Ovary (tissue), 3 donors: ENCODE results near the gene ADCY9.

ENCODE experiments used
- CTCF ChIP-seq, 3 donors: fragments of 450-650 bp in 2 of 3; fragments of 200-600 bp in 1 of 3; IDR thresholded peaks; one replicate each; pipeline versions ENCODE4 v1.5.1 to v1.8.0; 2016 to 2022; ENCODE audit warnings: antibody characterized with exemption in 3 of 3, mild to moderate bottlenecking in 1 of 3
- EP300 ChIP-seq: sonication (generic); formaldehyde crosslinking; IDR thresholded peaks from one replicate; pipeline ENCODE4 v1.6.1; 2017; ENCODE audit warnings: antibody characterized with exemption
- donor health status: DM: no; HTN: no; CAD: no.

- TF ChIP-seq CTCF (IDR thresholded peaks at IDR 0.05) (no peak), EP300 (no peak)
Measured at GRCh38 chr16:4135537-4135936, 19.3 kb upstream of the ADCY9 start.
